ENCODE data around the gene SLC9B1.
"Not testable (repeated sequence)": the region's sequence is repeated elsewhere in the genome, so short reads cannot be mapped to it uniquely, and the experiment has no call there.

Gene SLC9B1

DNA sequence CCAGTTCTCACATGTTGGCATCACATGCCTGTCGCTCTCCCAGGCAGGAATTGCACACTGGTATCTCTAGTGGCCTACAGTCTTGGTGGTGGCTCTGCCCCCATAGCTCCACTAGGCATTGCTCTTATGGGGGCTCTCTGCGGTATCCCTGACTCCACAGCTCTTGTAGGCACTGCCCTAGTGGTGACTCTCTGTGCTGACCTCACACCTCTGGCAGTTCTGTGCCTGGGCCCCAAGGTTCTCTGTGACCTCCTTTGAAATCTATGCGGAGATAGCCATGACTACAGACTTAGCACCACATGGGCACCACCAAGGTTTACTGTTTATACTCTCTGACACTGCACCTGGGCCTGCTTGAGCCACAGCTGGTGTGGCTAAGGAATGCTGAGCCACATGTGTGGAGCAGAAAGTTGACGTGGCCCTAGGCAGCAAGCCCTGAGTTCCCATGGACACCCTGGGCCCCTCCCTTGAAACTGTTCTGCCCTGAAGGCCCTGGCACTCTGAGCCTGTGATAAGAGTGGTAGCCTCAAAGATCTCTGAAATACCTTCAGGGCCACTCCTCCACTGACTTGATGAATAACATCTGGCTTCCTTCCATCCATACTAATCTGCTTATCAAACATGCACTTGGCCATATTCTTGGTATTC is 8.0 kb downstream of the SLC9B1 start:
- DNase-seq (ENCODE audit: low read depth in 2 of 2) = no peak

DNA sequence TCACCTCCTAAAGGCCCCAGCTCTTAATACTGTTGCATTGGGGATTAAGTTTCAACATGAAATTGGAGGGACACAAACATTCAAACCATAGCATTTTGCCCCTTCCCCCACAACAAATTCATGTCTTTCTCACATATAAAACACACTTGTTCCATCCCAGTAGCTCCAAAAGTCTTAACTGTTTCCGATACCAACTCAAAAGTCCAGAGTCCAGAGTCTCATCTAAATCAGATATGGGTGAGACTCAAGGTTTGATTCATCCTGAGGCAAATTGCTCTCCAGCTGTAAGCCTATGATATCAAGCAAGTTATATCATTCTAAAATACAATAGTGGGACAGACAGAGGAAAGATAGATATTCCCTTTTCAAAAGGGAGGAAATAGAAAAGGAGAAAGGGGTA is 8.7 kb downstream of the SLC9B1 start:
- DNase-seq (ENCODE audit: low read depth in 2 of 2) = no peak

DNA sequence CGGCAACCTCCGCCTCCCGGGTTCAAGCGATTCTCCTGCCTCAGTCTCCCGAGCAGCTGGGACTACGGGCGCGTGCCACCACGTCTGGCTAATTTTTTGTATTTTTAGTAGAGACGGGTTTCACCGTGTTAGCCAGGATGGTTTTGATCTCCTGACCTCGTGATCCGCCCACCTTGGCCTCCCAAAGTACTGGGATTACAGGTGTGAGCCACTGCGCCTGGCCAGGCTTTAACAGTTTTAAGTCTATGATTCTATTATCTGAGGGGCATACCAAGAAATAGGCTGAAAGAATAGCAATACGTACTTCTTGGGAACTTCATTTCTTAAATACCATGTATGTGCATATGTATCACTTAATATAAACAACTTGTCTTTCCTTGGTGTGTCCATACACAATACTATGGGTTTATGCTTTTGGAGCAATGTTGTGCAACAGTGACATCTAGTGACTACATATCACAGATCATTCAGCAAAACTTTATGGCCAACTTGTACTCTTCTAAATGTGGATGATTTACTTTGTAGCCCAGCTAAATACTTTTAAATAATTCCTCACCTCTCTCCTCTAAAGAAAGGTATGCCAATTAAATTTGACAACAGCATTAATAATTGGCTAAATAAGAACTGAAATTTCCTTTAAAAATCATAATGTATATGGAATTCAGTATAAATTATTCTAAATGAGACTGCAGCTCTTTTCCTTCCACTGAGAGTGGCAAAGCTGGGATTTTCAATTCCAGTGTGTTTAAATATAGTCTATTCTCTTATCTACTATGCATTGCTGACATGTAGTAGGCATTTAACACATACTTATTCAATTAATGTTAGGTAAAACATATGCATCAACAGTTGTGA is 10.4 kb downstream of the SLC9B1 start:
- no peak for DNase-seq (ENCODE audit: low read depth in 2 of 2)

DNA sequence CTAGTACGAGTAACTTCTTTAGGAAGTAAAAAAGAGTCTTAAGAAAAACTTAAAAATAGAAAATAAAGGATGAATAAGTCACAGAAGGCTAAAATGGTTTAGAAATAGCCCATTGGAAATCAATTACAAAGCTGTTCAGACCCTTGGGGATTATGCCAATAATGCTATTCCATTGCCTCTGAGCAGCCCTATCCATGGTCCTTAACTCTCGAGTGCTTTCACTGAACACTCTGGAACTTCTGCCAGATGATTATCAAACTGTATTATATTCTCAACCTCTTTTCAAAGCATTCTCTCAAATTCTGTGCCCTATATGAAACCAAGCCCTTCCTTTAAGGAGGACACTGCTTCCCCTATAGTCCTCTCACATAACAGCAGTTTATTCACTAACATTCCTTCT is 17.0 kb downstream of the SLC9B1 start:
- DNase-seq (ENCODE audit: low read depth in 2 of 2) = no peak

DNA sequence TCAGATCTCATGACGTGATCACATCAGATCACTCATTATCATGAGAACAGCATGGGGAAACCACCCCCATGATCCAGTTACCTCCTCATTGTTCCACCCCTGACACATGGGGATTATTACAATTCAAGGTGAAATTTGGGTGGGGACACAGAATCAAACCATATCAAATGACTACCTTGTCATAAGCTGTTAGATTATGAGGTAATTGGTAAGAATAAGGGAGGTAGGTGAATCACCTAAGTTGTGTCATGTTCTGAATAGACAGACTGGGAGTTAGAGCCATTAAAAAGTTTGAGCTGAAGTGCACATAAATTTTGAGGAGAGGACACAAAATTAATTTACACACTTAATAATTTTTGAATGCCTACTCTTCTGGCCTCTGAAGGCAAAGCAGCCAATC is 24.7 kb downstream of the SLC9B1 start:
- DNase-seq (ENCODE audit: low read depth in 2 of 2) = no peak

DNA sequence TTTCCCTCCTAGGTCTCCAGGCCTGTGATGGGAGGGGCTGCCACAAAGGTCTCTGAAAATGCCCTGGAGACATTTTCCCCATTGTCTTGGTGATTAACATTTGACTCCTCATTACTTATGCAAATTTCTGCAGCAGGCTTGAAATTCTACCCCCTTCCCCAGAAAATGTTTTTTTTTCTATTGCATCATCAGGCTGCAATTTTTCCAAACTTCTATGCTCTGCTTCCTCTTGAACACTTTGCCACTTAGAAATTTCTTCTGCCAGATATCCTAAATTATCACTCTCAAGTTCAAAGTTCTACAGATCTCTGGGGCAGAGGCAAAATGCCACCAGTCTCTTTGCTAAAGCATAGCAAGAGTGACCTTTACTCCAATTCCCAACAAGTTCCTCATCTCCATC is 25.5 kb downstream of the SLC9B1 start:
- not testable (repeated sequence) for DNase-seq (ENCODE audit: low read depth in 2 of 2)

DNA sequence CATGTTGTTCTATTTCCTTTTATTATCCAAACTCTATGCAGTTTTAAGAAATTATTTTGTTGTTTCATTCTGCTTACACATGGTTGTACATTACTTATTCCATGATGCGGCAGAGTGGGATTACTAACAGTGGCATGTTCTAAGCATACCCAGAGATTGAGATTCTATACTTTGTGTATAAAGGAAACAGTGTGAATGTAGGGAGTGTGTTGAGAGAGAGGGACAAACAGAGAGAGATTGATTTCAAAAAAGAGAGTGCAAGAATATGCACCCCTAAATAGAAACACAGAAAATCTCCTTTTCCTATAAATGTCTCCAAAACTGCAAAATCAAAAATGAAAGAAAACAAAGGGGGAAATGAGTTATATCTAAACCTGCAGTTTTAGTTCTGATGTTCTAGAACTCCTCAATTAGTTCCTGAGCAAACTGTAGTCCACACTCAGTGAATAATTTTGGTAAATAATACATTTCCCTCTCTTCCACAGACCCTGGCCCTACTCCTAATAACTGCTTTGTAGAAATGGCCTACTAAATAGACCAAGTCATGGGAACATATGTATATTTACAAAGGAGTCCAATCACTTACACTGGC is 31.0 kb downstream of the SLC9B1 start:
- no peak for DNase-seq (ENCODE audit: low read depth in 2 of 2)

DNA sequence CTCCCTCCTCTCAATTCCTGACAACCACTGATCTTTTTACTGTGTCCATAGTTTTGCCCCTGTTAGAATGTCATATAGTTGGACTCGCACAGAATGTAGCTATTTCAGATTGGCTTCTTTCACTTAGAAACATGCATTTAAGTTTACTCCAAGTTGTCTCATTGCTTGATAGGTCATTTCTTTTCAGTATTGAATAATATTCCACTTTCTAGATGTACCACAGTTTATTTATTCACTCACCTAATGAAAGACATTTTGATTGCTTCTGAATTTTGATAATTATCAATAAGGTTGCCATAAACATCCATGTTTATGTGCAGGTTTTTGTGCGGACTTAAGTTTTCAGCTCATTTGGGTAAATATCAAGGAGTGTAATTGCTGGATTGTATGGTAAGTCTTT is 38.5 kb downstream of the SLC9B1 start:
- no peak for DNase-seq (ENCODE audit: low read depth in 2 of 2)

DNA sequence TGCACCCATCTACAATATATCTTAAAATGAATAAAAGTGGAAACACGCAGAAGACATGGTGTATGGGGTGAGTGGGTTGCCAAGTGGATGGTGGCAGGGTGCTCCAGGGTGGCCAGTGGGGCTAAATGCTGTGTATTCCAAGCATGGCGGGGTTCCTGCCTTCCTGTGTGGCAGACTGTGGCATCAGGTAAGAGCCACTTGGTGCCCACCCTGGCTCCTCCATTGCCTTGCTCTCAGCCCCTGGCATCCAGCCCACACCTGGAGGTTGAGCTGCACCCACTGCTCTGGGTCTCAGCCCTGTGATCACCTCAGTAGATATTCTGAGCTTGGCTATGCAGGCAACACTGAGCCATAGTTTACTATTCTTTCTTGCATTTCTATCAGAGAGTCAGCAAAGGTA is 57.7 kb downstream of the SLC9B1 start:
- DNase-seq (ENCODE audit: low read depth in 2 of 2) = not testable (repeated sequence)

DNA sequence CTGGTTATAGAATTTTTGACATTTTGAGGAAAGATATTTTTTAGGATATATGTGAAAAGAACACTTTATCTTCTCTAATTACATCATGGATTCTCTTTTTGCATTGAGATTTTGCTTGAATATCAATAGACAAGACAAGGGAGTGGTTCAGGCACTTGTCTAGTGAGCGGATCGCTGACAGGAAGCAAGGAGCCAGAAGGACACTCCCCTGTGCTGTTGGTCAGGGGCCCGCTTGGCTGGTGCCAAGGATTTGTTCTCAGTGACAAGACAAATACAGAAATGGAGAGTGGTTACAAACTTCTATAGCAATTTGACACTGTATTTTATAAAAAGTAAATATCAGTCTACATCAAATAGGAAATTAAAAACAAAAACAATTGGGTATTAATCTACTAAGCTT is 60.0 kb downstream of the SLC9B1 start:
- DNase-seq (ENCODE audit: low read depth in 2 of 2) = no peak

DNA sequence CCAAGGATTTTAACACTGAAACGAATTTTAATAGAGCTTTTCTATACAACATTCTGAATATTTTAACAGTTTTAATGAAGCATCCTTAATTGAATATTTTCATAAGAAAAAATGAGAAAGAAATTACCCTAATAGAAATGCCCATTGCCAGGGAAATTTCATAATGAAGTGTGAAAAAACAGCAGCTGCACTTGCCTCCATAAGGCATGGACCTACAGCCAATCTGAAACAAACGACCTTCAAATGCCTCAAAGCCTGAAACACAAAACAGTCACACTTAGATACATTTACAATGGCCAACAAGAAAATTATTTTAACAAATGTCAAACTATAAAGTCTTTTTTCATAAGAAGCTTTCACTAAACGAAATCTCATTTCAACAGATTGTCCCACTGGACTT is 74.4 kb downstream of the SLC9B1 start:
- DNase-seq (ENCODE audit: low read depth in 2 of 2) = no peak

DNA sequence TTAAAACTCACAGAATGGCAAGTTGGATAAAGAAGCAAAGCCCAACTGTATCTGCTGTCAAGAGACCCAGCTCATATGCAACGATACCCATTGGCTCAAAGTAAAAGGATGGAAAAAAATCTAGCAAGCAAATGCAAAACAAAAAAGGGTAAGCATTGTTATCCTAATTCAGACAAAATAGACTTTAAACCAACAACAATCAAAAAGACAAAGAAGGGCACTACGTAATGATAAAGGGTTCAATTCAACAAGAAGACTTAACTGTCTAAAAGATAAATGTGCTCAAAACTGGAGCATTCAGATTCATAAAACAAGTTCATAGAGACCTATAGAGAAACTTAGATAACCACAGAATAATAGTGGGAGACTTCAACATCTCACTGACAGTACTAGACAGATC is 81.4 kb downstream of the SLC9B1 start:
- DNase-seq (ENCODE audit: low read depth in 2 of 2) = not testable (repeated sequence)

DNA sequence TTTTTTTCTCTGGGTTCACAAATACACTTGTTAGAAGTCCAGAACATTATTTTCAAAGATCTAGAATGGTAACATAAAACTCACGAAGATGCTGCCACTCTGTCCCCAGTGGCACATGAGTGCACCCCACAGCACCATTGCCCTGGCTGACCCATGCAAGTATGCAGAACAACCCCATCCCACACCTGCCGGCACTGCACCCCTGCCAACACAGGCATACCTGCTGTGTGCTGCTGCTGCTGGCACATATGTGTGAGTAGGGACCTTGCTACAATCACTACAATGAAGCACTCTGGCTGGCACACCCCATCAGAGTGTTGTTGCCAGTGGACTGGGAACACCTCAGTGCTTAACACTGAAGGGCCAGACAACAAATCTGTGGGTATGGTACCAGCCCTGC is 83.8 kb downstream of the SLC9B1 start:
- DNase-seq (ENCODE audit: low read depth in 2 of 2) = no peak

DNA sequence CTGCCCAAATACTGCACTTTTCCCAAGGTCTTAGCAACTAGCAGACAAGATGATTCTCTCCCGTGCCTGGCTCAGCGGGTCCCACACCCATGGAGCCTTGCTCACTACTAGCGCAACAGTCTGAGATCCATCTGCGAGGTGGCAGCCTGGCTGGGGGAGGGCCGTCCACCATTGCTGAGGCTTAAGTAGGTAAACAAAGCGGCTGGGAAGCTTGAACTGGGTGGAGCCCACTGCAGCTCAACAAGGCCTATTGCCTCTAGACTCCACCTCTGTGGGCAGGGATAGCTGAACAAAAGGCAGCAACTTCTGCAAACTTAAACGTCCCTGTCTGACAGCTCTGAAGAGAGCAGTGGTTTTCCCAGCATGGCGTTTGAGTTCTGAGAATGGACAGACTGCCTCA is 99.8 kb downstream of the SLC9B1 start:
- DNase-seq (ENCODE audit: low read depth in 2 of 2) = not testable (repeated sequence)

DNA sequence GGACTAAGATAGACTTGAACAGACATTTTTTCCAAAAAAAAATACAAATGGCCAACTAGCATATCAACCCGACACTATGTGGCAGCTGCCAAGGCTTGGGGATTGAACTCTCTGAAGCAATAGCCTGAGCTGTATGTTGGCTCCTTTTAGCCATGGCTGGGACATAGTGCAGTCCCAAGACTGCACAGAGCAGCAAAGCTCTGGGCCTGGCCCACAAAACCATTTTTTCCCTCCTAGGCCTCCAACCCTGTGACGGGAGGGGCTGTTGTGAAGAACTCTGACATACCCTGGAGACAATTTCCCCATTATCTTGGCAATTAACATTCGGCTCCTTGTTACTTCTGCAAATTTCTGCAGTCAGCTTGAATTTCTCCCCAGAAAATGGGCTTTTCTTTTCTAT is 100.6 kb downstream of the SLC9B1 start:
- no peak for DNase-seq (ENCODE audit: low read depth in 2 of 2)

DNA sequence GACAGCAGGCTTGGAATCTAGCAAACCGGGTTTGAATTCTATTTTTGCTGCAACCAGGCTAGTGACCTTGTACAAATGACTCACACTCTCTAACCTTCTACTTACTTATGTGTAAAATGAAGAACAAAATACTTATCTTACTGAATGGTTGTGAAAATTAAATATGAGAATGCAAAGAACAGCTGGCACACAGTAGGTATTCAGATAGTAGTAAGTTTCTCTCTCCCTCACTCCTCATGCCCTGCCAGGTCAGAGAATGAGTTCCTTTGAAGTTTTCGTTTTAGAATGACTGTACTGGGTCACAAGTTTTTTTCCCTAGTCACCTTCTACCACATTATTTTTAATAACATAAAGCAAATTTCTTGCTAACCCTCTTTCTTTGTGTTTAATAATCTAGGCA is 117.7 kb downstream of the SLC9B1 start:
- no peak for DNase-seq (ENCODE audit: low read depth in 2 of 2)

DNA sequence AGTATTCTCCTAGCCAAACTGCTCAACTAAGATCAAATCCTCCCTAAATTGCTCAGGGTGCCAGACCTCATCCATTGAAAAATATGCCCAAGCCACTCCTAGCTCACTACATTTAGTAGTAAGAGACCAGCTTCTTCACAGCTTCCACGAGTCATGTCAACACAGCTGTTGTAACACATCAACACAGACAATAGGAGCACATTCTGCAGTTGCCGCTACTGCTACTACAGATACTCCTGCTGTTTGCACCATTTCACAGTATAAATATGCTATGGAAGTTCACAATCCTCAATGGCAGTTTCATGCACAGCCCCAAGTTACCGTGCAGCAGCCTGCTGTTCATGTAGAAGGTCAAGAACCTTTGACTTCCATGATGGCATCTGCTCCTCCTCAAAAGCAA is 121.9 kb downstream of the SLC9B1 start:
- DNase-seq (ENCODE audit: low read depth in 2 of 2) = not testable (repeated sequence)

DNA sequence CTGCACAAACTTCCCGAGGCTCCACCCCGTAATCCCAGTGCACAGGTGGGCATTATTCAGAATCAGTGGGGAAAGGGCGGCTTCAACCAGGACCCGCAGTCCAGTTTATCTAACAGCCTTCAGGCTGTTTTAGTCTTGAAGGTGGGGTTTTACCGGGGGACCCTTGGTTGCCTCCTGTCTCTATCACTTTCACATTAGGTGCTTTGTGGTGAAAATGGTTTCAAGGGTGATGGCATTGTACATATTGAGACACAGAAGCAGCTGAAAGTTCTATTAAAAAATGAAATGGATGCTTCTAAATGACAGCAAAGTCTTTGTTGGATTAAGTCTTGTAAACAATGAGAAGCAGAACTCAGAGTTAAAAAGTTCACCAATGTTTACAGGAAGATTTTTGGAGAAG is 123.0 kb downstream of the SLC9B1 start:
- not testable (repeated sequence) for DNase-seq (ENCODE audit: low read depth in 2 of 2)

DNA sequence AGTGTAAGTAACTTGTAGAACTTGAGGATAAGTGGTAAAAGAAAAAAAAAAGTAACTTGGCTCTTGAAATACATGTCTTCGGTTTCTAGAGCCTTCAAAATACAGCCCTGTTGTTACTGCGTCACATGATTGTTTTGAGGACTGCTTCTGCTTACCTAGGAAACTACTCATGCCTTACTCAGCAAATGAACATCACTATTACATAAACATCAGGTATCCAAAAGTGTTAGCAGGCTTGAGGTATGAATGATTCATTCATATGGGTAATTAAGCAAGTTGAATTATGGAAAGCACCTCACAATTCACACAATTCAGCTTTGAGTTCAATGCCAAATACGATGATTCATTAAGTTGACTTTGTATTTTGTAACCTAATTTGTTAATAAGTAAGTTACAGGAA is 129.6 kb downstream of the SLC9B1 start:
- not testable (repeated sequence) for DNase-seq (ENCODE audit: low read depth in 2 of 2)

DNA sequence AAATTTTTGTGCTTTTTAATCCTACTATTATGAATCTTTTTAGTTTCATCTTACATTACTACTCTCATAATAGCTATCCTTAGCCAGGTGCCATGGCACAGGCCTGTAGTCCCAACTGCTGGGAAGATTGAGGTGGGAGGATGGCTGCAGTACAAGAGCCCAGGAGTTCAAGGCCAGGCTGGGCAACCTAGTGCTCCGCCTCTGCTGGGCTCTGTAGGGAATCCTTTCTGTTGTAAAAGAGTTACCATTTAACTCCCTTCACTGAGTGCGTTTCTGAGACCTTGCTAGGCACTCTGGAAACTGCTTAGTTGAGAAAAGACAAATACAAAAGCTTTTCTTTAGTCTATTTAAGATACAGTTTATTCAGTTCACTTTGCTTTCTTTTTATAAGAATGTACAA is 130.9 kb downstream of the SLC9B1 start:
- not testable (repeated sequence) for DNase-seq (ENCODE audit: low read depth in 2 of 2)

DNA sequence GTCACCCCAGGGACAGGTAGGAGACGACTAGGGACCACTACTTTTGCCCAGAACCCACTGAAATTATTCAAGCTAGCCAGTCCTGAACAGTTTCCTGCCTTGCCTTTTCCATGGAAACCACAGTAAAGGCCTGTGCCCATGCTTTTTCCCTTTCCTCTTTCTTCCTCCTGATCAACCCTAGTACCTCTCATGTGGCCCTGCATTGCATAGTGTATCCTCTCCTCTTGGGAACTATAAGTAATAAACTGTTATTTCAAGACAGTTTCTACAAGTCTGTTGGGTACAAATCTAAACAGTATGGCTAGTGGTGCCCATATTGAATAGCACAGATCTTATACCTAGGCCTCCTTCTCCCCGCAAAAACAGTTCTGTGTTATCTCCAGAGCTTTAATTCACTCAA is 136.2 kb downstream of the SLC9B1 start:
- DNase-seq (ENCODE audit: low read depth in 2 of 2) = no peak

DNA sequence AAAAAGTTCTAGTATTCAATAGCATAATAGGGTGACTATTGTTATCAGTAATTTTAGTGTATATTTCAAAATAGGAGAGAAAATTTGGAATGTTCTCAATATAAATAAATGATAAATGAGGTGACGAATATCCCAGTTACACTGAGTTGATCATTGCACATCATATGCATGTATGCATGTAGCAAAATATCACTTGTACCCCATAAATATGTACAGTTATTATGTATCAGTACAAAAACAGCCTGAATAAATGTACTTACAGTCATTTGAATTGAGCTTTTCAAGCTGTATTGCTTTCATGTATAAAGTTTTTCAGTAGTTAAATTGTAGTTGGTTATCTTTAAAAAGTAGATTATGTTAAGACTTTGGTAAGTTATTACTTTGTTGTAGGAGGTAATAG is 138.2 kb downstream of the SLC9B1 start:
- DNase-seq (ENCODE audit: low read depth in 2 of 2) = no peak

DNA sequence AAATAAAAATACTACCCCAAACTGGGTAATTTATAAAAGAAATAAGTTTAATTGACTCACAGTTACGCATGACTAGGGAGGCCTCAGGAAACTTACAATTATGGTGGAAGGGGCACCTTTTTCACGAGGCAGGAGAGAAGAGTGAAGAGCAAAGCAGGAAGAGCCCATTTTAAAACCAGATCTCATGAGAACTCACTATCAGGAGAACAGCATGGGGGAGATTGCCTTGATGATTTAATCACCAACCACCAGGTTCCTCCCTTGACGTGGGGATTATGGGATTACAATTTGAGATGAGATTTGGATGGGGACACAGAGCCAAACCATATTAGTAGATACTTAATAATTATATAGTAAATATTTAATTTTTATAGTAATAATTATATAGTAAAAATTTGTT is 140.6 kb downstream of the SLC9B1 start:
- no peak for DNase-seq (ENCODE audit: low read depth in 2 of 2)
